ENCODE data around the gene TBX3. TPM values are rescaled to one million over a fixed set of nuclear protein-coding genes. Genes with fewer than 3 reads are reported as not detected.

Gene TBX3
- total RNA-seq, 4 donors from 2014 or later = 15.2 to 48.1 (median 35.4) TPM

- no peak for DNase-seq (ENCODE audit: low spot score in 2 of 2)
- WGBS, 2 donors = 3 to 6% methylated on average over 40 to 42 of the region's 56 CpGs
- intact Hi-C loops (cut with DNase I; ENCODE audit: low total_unique reads) = no loop called here
- TF ChIP-seq CTCF (IDR thresholded peaks at IDR 0.05) (no peak), POLR2A (IDR thresholded peaks at IDR 0.05) (no peak)
- peak overlapping the region; percentile 54 for H3K4me3 ChIP-seq (ENCODE audit: low read depth, poor library complexity, severe bottlenecking)
Observed at GRCh38 chr12:114682785-114683708, 928 bp downstream of the TBX3 start.

GRCh38 chr12:114682106-114682784 is 1.7 kb downstream of the TBX3 start:
- no peak for TF ChIP-seq CTCF (IDR thresholded peaks at IDR 0.05)
- no peak for TF ChIP-seq POLR2A (IDR thresholded peaks at IDR 0.05)
- WGBS, 2 donors = 22 to 27% methylated on average over 10 of the region's 10 CpGs
- peak overlapping the region; percentile 54 for H3K4me3 ChIP-seq (ENCODE audit: low read depth, poor library complexity, severe bottlenecking)
- DNase-seq (ENCODE audit: low spot score in 2 of 2) = no peak
- intact Hi-C loops (cut with DNase I; ENCODE audit: low total_unique reads) = no loop called here

- TF ChIP-seq CTCF (IDR thresholded peaks at IDR 0.05) = no peak
- no peak for TF ChIP-seq POLR2A (IDR thresholded peaks at IDR 0.05)
- 41 to 52% methylated on average over 17 of the region's 17 CpGs for WGBS, 2 donors
- DNase-seq (ENCODE audit: low spot score in 2 of 2) = peak in 1 of 2 donors; percentile 81
- peak overlapping the region; percentile 54 for H3K4me3 ChIP-seq (ENCODE audit: low read depth, poor library complexity, severe bottlenecking)
- intact Hi-C loops (cut with DNase I; ENCODE audit: low total_unique reads) = no loop called here
Observed at GRCh38 chr12:114681116-114681871, 2.7 kb downstream of the TBX3 start.

GRCh38 chr12:114680604-114681069 is 3.3 kb downstream of the TBX3 start:
- intact Hi-C loops (cut with DNase I; ENCODE audit: low total_unique reads) = no loop called here
- 54 to 72% methylated on average over 11 of the region's 11 CpGs for WGBS, 2 donors
- no peak overlapping the region for H3K4me3 ChIP-seq (ENCODE audit: low read depth, poor library complexity, severe bottlenecking)
- no peak for DNase-seq (ENCODE audit: low spot score in 2 of 2)
- TF ChIP-seq CTCF (IDR thresholded peaks at IDR 0.05) = no peak
- TF ChIP-seq POLR2A (IDR thresholded peaks at IDR 0.05) = no peak

- 72 to 83% methylated on average over 11 of the region's 11 CpGs for WGBS, 2 donors
- no peak overlapping the region for H3K4me3 ChIP-seq (ENCODE audit: low read depth, poor library complexity, severe bottlenecking)
- intact Hi-C loops (cut with DNase I; ENCODE audit: low total_unique reads) = no loop called here
- DNase-seq (ENCODE audit: low spot score in 2 of 2) = no peak
- no peak for TF ChIP-seq POLR2A (IDR thresholded peaks at IDR 0.05)
- TF ChIP-seq CTCF (IDR thresholded peaks at IDR 0.05) = no peak
Observed at GRCh38 chr12:114679942-114680341, 4.0 kb downstream of the TBX3 start.

All from lower leg skin (tissue), 4 donors.